Ascending aorta (tissue), 2 donors: ENCODE data around the gene RNF152. TPM values are rescaled to one million over a fixed set of nuclear protein-coding genes. Genes with fewer than 3 reads are reported as not detected.

Experiments used
- DNase-seq, 2 donors: peaks; one replicate each; pipeline ENCODE4 v3.0.0-alpha.2; 2019; ENCODE audit warnings: low spot score in 2 of 2
- H3K27ac ChIP-seq, 2 donors: fragments of 200-600 bp; sonication (generic); one replicate each; pipeline ENCODE4 v1.5.1; 2016 to 2017; ENCODE audit warnings: mild to moderate bottlenecking in 1 of 2
- H3K27me3 ChIP-seq: fragments of 200-600 bp; sonication (generic); one replicate; pipeline ENCODE4 v1.5.1; 2017
- H3K36me3 ChIP-seq, 2 donors: fragments of 200-600 bp; sonication (generic); one replicate each; pipeline ENCODE4 v1.5.1; 2016
- H3K4me1 ChIP-seq, 2 donors: fragments of 200-600 bp; sonication (generic); one replicate each; pipeline ENCODE4 v1.5.1; 2016 to 2017; ENCODE audit warnings: mild to moderate bottlenecking in 1 of 2
- H3K4me3 ChIP-seq, 2 donors: fragments of 200-600 bp; sonication (generic); one replicate each; pipeline ENCODE4 v1.5.1; 2016 to 2017; ENCODE audit warnings: mild to moderate bottlenecking in 1 of 2
- H3K9me3 ChIP-seq, 2 donors: fragments of 200-600 bp; sonication (generic); one replicate each; pipeline ENCODE4 v1.5.1; 2016
- intact Hi-C: fragments of 100-400 bp; cut with DNase I; formaldehyde crosslinking; loops from one replicate; pipeline ENCODE4 v1.15.1; 2023
- total RNA-seq: library from RNA; depleted of rRNA; stranded (reverse); fragments of >200 nt; gene quantifications from one replicate; pipeline ENCODE4 v1.1.0, GENCODE V29; 2016
- TF ChIP-seq, protein P1 (sequence below), 3 experiments: fragments of 200-600 bp in 2 of 3; fragments of 450-650 bp in 1 of 3; sonication (generic) in 2 of 3; IDR thresholded peaks; one replicate each; pipeline ENCODE4 v1.5.1; 2016 to 2019; ENCODE audit warnings: antibody characterized with exemption in 3 of 3, mild to moderate bottlenecking in 1 of 3, moderate library complexity in 1 of 3

RNF152 gene
- total RNA-seq, 1 donor from 2014 or later, result 9.6 TPM

GRCh38 chr18:61840324-61840723, 52.5 kb downstream of the RNF152 start:
- no peaks in the 10 kb centered on the region for H3K36me3 ChIP-seq
- H3K4me3 ChIP-seq, result no peak overlapping the region
- DNase-seq, result no peak
- no peak overlapping the region for H3K27ac ChIP-seq
- TF ChIP-seq, protein P1, sequence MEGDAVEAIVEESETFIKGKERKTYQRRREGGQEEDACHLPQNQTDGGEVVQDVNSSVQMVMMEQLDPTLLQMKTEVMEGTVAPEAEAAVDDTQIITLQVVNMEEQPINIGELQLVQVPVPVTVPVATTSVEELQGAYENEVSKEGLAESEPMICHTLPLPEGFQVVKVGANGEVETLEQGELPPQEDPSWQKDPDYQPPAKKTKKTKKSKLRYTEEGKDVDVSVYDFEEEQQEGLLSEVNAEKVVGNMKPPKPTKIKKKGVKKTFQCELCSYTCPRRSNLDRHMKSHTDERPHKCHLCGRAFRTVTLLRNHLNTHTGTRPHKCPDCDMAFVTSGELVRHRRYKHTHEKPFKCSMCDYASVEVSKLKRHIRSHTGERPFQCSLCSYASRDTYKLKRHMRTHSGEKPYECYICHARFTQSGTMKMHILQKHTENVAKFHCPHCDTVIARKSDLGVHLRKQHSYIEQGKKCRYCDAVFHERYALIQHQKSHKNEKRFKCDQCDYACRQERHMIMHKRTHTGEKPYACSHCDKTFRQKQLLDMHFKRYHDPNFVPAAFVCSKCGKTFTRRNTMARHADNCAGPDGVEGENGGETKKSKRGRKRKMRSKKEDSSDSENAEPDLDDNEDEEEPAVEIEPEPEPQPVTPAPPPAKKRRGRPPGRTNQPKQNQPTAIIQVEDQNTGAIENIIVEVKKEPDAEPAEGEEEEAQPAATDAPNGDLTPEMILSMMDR (IDR thresholded peaks at IDR 0.05), result no peak
- H3K9me3 ChIP-seq, result no peaks in the 10 kb centered on the region
- H3K4me1 ChIP-seq, result peaks cover 0 to 3% of the 10 kb centered on the region in 2 donors
- no peaks in the 10 kb centered on the region for H3K27me3 ChIP-seq
- intact Hi-C loops, result no loop called here

DNA sequence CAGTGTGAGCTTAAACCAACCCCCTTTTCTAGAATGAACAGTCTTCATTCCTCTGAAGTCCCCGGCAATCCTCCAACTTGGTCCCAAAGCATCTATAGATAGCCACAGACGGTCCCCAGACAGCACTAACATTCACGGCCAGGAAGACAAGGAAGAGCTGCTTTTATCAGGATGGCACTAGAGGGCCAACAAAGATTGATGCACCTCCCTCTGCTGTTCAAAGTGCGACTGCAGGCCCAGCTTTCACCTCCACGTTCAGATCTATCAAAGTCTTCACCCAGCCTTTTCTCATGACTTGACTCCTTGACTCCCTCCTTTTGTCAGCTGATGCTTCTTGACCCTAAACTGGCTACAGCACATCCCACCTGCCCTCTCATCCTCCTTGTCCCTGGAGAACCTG, 54.3 kb downstream of the RNF152 start:
- Histone ChIP-seq H3K27ac (no peak overlapping the region), H3K4me3 (no peak overlapping the region), H3K27me3 (no peaks in the 10 kb centered on the region), H3K36me3 (no peaks in the 10 kb centered on the region), H3K4me1 (peaks cover 0 to 3% of the 10 kb centered on the region in 2 donors), H3K9me3 (no peaks in the 10 kb centered on the region)
- TF ChIP-seq, protein P1 (IDR thresholded peaks at IDR 0.05), result no peak
- intact Hi-C loops, result no loop called here
- no peak for DNase-seq

- no peak overlapping the region for H3K4me3 ChIP-seq
- no peaks in the 10 kb centered on the region for H3K36me3 ChIP-seq
- intact Hi-C loops, result no loop called here
- no peaks in the 10 kb centered on the region for H3K9me3 ChIP-seq
- TF ChIP-seq, protein P1 (IDR thresholded peaks at IDR 0.05), result no peak
- no peak for DNase-seq
- H3K4me1 ChIP-seq, result peaks cover 0 to 2% of the 10 kb centered on the region in 2 donors
- H3K27me3 ChIP-seq, result no peaks in the 10 kb centered on the region
- no peak overlapping the region for H3K27ac ChIP-seq
These were observed 58.8 kb downstream of the RNF152 start for GRCh38 chr18:61833978-61834377.

GRCh38 chr18:61833387-61833786, 59.4 kb downstream of the RNF152 start:
- Histone ChIP-seq H3K27me3 (no peaks in the 10 kb centered on the region), H3K4me3 (no peak overlapping the region), H3K4me1 (peaks cover 0 to 2% of the 10 kb centered on the region in 2 donors), H3K36me3 (no peaks in the 10 kb centered on the region), H3K27ac (no peak overlapping the region), H3K9me3 (no peaks in the 10 kb centered on the region)
- TF ChIP-seq, protein P1 (IDR thresholded peaks at IDR 0.05), result no peak
- DNase-seq, result no peak
- intact Hi-C loops, result no loop called here

DNA sequence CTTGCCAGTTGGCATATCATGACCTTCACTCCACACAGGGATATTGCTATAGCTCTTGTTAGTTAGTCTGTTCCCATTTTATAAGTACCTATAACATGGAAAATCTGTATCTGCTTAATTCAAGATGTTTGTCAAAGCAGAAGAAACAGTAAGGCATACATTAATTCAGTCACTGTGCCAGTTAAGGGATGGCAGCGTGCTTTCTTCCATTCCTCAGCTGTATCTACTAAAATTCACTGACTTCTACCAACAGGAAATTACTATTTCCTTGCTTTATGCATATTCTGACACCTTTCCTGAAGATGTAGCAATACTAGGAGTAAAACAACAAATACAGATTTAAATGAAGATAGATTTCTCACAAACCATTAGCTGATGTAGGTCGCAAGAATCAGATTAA, 59.9 kb downstream of the RNF152 start:
- Histone ChIP-seq H3K36me3 (no peaks in the 10 kb centered on the region), H3K27me3 (no peaks in the 10 kb centered on the region), H3K4me1 (peaks cover 0 to 2% of the 10 kb centered on the region in 2 donors), H3K4me3 (no peak overlapping the region), H3K9me3 (no peaks in the 10 kb centered on the region), H3K27ac (no peak overlapping the region)
- TF ChIP-seq, protein P1 (IDR thresholded peaks at IDR 0.05), result no peak
- intact Hi-C loops, result no loop called here
- no peak for DNase-seq

GRCh38 chr18:61831071-61831470, 61.7 kb downstream of the RNF152 start:
- no peaks in the 10 kb centered on the region for H3K27me3 ChIP-seq
- H3K4me1 ChIP-seq, result peaks cover 0 to 2% of the 10 kb centered on the region in 2 donors
- no peaks in the 10 kb centered on the region for H3K9me3 ChIP-seq
- TF ChIP-seq, protein P1 (IDR thresholded peaks at IDR 0.05), result no peak
- H3K27ac ChIP-seq, result no peak overlapping the region
- intact Hi-C loops, result no loop called here
- no peak for DNase-seq
- no peak overlapping the region for H3K4me3 ChIP-seq
- no peaks in the 10 kb centered on the region for H3K36me3 ChIP-seq
